HEK293 (cell line): ENCODE results near the gene EDIL3.
"Not testable (repeated sequence)": the region's sequence is repeated elsewhere in the genome, so short reads cannot be mapped to it uniquely, and the experiment has no call there.

Experiments
- CTCF ChIA-PET: fragments of 350-600 bp; formaldehyde crosslinking; extraction: SDS; loops from one replicate; lab custom pipeline; 2021; ENCODE audit warnings: antibody characterized with exemption; lab: Yijun Ruan, JAX
- POLR2A ChIA-PET: fragments of 300-600 bp; formaldehyde crosslinking; extraction: SDS; loops from one replicate; lab custom pipeline; 2020; ENCODE audit warnings: antibody characterized with exemption, inconsistent platforms; lab: Yijun Ruan, JAX
- H3K27ac ChIP-seq: fragments of 200-500 bp; sonication (Bioruptor generic); 2 replicates; pipeline ENCODE4 v1.5.1; 2014; ENCODE audit warnings: low read depth, low read length, control low read depth, inconsistent platforms; ENCODE audit errors: extremely low read depth
- H3K36me3 ChIP-seq, 2 experiments: fragments of 200-500 bp in 1 of 2; sonication (Bioruptor generic) in 1 of 2; 1 replicate in 1 of 2; 2 replicates in 1 of 2; pipeline ENCODE4 v1.5.1; 2014 to 2017; ENCODE audit warnings: inconsistent platforms in 2 of 2, low read length in 2 of 2; ENCODE audit not compliant: control insufficient read depth in 2 of 2, insufficient read depth in 1 of 2
- H3K4me1 ChIP-seq: fragments of 200-500 bp; sonication (Bioruptor generic); 2 replicates; pipeline ENCODE4 v1.5.1; 2014; ENCODE audit warnings: mild to moderate bottlenecking, low read length, inconsistent platforms; ENCODE audit not compliant: control insufficient read depth, insufficient read depth
- H3K4me3 ChIP-seq: 2 replicates; pipeline ENCODE4 v1.5.1; 2011; ENCODE audit warnings: low read depth, mild to moderate bottlenecking, control low read depth, low read length, moderate library complexity
- H3K9me3 ChIP-seq: fragments of 200-500 bp; sonication (Bioruptor generic); 2 replicates; pipeline ENCODE4 v1.5.1; 2014; ENCODE audit warnings: low read depth, low read length, inconsistent platforms; ENCODE audit not compliant: control insufficient read depth, insufficient read depth
- BCL11A ChIP-seq: fragments of 450-650 bp; formaldehyde crosslinking; IDR thresholded peaks from 2 replicates; pipeline ENCODE4 v1.5.1; 2016; ENCODE audit warnings: low read depth, missing biosample characterization, missing genetic modification characterization
- HOXC10 ChIP-seq: sonication (generic); formaldehyde crosslinking; IDR thresholded peaks from 2 replicates; pipeline ENCODE4 v1.8.1; 2023; ENCODE audit warnings: mild to moderate bottlenecking, missing genetic modification reagents
- OVOL3 ChIP-seq: fragments of 450-650 bp; formaldehyde crosslinking; IDR thresholded peaks from 2 replicates; pipeline ENCODE4 v1.5.1; 2016; ENCODE audit warnings: missing biosample characterization, missing genetic modification characterization
- PRDM1 ChIP-seq: fragments of 450-650 bp; formaldehyde crosslinking; IDR thresholded peaks from 2 replicates; pipeline ENCODE4; 2016; ENCODE audit warnings: missing biosample characterization, missing genetic modification characterization
- ZFP3 ChIP-seq: fragments of 450-650 bp; formaldehyde crosslinking; IDR thresholded peaks from 2 replicates; pipeline ENCODE4 v1.5.1; 2016; ENCODE audit warnings: low read depth, missing biosample characterization, missing genetic modification characterization
- ZNF280D ChIP-seq: fragments of 450-650 bp; formaldehyde crosslinking; IDR thresholded peaks from 2 replicates; pipeline ENCODE4 v1.5.1; 2016; ENCODE audit warnings: missing biosample characterization, missing genetic modification characterization
- ZNF433 ChIP-seq: fragments of 450-650 bp; formaldehyde crosslinking; IDR thresholded peaks from 2 replicates; pipeline ENCODE4 v1.5.1; 2016; ENCODE audit warnings: missing biosample characterization, missing genetic modification characterization, low read depth
- ZNF514 ChIP-seq: fragments of 450-650 bp; formaldehyde crosslinking; IDR thresholded peaks from 2 replicates; pipeline ENCODE4 v1.5.1; 2016; ENCODE audit warnings: missing biosample characterization, missing genetic modification characterization
- ZNF558 ChIP-seq: fragments of 450-650 bp; formaldehyde crosslinking; IDR thresholded peaks from 2 replicates; pipeline ENCODE4 v1.5.1; 2016; ENCODE audit warnings: missing biosample characterization, missing genetic modification characterization
- ZNF624 ChIP-seq: fragments of 450-650 bp; formaldehyde crosslinking; IDR thresholded peaks from 2 replicates; pipeline ENCODE4 v1.5.1; 2017; ENCODE audit warnings: missing biosample characterization, missing genetic modification characterization
- ZNF777 ChIP-seq: fragments of 450-650 bp; formaldehyde crosslinking; IDR thresholded peaks from 2 replicates; pipeline ENCODE4 v1.5.1; 2017; ENCODE audit warnings: missing biosample characterization, missing genetic modification characterization, borderline replicate concordance
- ZNF792 ChIP-seq: fragments of 450-650 bp; formaldehyde crosslinking; IDR thresholded peaks from 2 replicates; pipeline ENCODE4 v1.5.1; 2016; ENCODE audit warnings: missing biosample characterization, missing genetic modification characterization
- TF ChIP-seq, protein P1 (sequence below): fragments of 450-650 bp; formaldehyde crosslinking; IDR thresholded peaks from 2 replicates; pipeline ENCODE4 v1.5.1; 2016; ENCODE audit warnings: missing biosample characterization, missing genetic modification characterization, low read depth
- TF ChIP-seq, protein P2 (sequence below): fragments of 450-650 bp; formaldehyde crosslinking; IDR thresholded peaks from 2 replicates; pipeline ENCODE4 v1.5.1; 2016; ENCODE audit warnings: missing biosample characterization, missing genetic modification characterization
- TF ChIP-seq, protein P3 (sequence below): fragments of 450-650 bp; formaldehyde crosslinking; IDR thresholded peaks from 2 replicates; pipeline ENCODE4 v1.5.1; 2016; ENCODE audit warnings: missing biosample characterization, missing genetic modification characterization

Gene EDIL3

GRCh38 chr5:84163671-84164070, 221.0 kb downstream of the EDIL3 start:
- Histone ChIP-seq H3K36me3 (no peaks in the 10 kb centered on the region), H3K4me1 (no peaks in the 10 kb centered on the region), H3K27ac (no peak overlapping the region), H3K9me3 (no peaks in the 10 kb centered on the region), H3K4me3 (no peak overlapping the region)
- ChIA-PET CTCF (interaction anchor here (0.6 to 0.9 kb wide), 2 partner anchors 15 to 320 kb away, joined by 3 read pairs; no protein-coding TSS in a partner anchor), POLR2A (no interaction called here)
- TF ChIP-seq ZNF514 (tag by site-specific recombination), result no peak
- no peak for TF ChIP-seq ZNF777 (tag by site-specific recombination)
- no peak for TF ChIP-seq OVOL3
- TF ChIP-seq BCL11A (tag by site-specific recombination), result no peak
- TF ChIP-seq, protein P1, sequence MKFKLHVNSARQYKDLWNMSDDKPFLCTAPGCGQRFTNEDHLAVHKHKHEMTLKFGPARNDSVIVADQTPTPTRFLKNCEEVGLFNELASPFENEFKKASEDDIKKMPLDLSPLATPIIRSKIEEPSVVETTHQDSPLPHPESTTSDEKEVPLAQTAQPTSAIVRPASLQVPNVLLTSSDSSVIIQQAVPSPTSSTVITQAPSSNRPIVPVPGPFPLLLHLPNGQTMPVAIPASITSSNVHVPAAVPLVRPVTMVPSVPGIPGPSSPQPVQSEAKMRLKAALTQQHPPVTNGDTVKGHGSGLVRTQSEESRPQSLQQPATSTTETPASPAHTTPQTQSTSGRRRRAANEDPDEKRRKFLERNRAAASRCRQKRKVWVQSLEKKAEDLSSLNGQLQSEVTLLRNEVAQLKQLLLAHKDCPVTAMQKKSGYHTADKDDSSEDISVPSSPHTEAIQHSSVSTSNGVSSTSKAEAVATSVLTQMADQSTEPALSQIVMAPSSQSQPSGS (tag by site-specific recombination), result peak; percentile 88
- TF ChIP-seq ZNF792 (tag by site-specific recombination), result no peak

- CTCF ChIA-PET, result interaction anchor here (0.9 kb wide), 1 partner anchor 16 kb away, joined by 3 read pairs; no protein-coding TSS in a partner anchor
- TF ChIP-seq, protein P1 (tag by site-specific recombination), result 0 out of 2 replicates have a peak, but pooled peaks have one; percentile 9
- no peak for TF ChIP-seq ZNF280D (tag by site-specific recombination)
Measured at GRCh38 chr5:84162695-84163094, 222.0 kb downstream of the EDIL3 start.

GRCh38 chr5:84160650-84161049, 224.0 kb downstream of the EDIL3 start:
- H3K4me1 ChIP-seq, H3K9me3 ChIP-seq, H3K36me3 ChIP-seq, H3K4me3 ChIP-seq, H3K27ac ChIP-seq, POLR2A ChIA-PET: not testable (repeated sequence)
- TF ChIP-seq PRDM1 (tag by site-specific recombination), result peak; percentile 98
- CTCF ChIA-PET, result interaction anchor here (0.7 kb wide), 1 partner anchor 14 kb away, joined by 4 read pairs; no protein-coding TSS in a partner anchor

More at GRCh38 chr5:84162695-84163094, 222.0 kb downstream of the EDIL3 start:
- Histone ChIP-seq H3K4me3 (no peak overlapping the region), H3K27ac (no peak overlapping the region), H3K4me1 (no peaks in the 10 kb centered on the region), H3K36me3 (no peaks in the 10 kb centered on the region), H3K9me3 (no peaks in the 10 kb centered on the region)
- POLR2A ChIA-PET, result no interaction called here

DNA sequence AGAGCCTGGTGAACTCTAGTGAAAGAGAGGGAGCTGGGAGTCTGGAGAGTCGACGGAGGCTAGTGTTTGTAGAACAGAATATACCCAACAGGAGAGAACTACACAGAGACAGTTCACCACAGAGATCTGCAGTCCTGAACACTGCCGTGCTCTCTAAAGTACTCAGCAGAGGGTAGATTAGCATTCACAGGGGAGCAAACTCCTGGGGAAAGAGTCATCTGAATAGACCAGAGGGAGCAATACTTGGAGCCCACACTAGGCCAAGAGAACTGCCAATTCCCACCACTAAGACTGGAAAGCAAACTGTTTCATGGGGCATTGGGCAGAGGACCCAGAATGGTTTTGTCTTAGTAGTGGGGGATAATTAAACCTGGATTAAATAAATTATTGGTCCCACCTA, 235.6 kb downstream of the EDIL3 start:
- TF ChIP-seq, protein P2, sequence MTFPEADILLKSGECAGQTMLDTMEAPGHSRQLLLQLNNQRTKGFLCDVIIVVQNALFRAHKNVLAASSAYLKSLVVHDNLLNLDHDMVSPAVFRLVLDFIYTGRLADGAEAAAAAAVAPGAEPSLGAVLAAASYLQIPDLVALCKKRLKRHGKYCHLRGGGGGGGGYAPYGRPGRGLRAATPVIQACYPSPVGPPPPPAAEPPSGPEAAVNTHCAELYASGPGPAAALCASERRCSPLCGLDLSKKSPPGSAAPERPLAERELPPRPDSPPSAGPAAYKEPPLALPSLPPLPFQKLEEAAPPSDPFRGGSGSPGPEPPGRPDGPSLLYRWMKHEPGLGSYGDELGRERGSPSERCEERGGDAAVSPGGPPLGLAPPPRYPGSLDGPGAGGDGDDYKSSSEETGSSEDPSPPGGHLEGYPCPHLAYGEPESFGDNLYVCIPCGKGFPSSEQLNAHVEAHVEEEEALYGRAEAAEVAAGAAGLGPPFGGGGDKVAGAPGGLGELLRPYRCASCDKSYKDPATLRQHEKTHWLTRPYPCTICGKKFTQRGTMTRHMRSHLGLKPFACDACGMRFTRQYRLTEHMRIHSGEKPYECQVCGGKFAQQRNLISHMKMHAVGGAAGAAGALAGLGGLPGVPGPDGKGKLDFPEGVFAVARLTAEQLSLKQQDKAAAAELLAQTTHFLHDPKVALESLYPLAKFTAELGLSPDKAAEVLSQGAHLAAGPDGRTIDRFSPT, result no peak
- TF ChIP-seq ZNF624 (tag by site-specific recombination) (no peak), ZFP3 (tag by site-specific recombination) (no peak), ZNF433 (no peak), ZNF558 (tag by site-specific recombination) (no peak), HOXC10 (CRISPR knock-in tag) (no peak)
- TF ChIP-seq, protein P3, sequence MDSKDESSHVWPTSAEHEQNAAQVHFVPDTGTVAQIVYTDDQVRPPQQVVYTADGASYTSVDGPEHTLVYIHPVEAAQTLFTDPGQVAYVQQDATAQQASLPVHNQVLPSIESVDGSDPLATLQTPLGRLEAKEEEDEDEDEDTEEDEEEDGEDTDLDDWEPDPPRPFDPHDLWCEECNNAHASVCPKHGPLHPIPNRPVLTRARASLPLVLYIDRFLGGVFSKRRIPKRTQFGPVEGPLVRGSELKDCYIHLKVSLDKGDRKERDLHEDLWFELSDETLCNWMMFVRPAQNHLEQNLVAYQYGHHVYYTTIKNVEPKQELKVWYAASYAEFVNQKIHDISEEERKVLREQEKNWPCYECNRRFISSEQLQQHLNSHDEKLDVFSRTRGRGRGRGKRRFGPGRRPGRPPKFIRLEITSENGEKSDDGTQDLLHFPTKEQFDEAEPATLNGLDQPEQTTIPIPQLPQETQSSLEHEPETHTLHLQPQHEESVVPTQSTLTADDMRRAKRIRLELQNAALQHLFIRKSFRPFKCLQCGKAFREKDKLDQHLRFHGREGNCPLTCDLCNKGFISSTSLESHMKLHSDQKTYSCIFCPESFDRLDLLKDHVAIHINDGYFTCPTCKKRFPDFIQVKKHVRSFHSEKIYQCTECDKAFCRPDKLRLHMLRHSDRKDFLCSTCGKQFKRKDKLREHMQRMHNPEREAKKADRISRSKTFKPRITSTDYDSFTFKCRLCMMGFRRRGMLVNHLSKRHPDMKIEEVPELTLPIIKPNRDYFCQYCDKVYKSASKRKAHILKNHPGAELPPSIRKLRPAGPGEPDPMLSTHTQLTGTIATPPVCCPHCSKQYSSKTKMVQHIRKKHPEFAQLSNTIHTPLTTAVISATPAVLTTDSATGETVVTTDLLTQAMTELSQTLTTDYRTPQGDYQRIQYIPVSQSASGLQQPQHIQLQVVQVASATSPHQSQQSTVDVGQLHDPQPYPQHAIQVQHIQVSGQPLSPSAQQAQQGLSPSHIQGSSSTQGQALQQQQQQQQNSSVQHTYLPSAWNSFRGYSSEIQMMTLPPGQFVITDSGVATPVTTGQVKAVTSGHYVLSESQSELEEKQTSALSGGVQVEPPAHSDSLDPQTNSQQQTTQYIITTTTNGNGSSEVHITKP (tag by site-specific recombination), result no peak
- TF ChIP-seq, all 188 proteins: peak for 0
- Histone ChIP-seq H3K36me3 (no peaks in the 10 kb centered on the region), H3K4me3 (no peak overlapping the region), H3K27ac (no peak overlapping the region), H3K4me1 (no peaks in the 10 kb centered on the region), H3K9me3 (no peaks in the 10 kb centered on the region)
- ChIA-PET CTCF (no interaction called here), POLR2A (no interaction called here)
